GM12865 (cell line): ENCODE data around the gene PLCB1.

ENCODE experiments used
- DNase-seq: peaks from one replicate; pipeline ENCODE4 v3.0.0; 2010; ENCODE audit warnings: low read depth
- H3K4me3 ChIP-seq: 2 replicates; pipeline ENCODE4 v1.5.1; 2011; ENCODE audit warnings: mild to moderate bottlenecking, low read depth, low read length, control low read depth
- CTCF ChIP-seq: IDR thresholded peaks from 2 replicates; pipeline ENCODE4 v1.5.1; 2011; ENCODE audit warnings: low read length, control low read depth, low read depth, inconsistent platforms; ENCODE audit not compliant: insufficient read depth; ENCODE audit errors: missing control alignments

Gene PLCB1

GRCh38 chr20:8647961-8648441 is 515.9 kb downstream of the PLCB1 start:
- no peak for TF ChIP-seq CTCF
- no peak overlapping the region for H3K4me3 ChIP-seq
- DNase-seq: no peak

GRCh38 chr20:8648466-8648865 is 516.4 kb downstream of the PLCB1 start:
- H3K4me3 ChIP-seq: no peak overlapping the region
- no peak for DNase-seq
- TF ChIP-seq CTCF: no peak

GRCh38 chr20:8652396-8652795 is 520.3 kb downstream of the PLCB1 start:
- DNase-seq: no peak
- no peak overlapping the region for H3K4me3 ChIP-seq
- TF ChIP-seq CTCF: no peak

- no peak for TF ChIP-seq CTCF
- H3K4me3 ChIP-seq: no peak overlapping the region
- no peak for DNase-seq
Measured at GRCh38 chr20:8654486-8654885, 522.4 kb downstream of the PLCB1 start.

- DNase-seq: no peak
- no peak for TF ChIP-seq CTCF
- H3K4me3 ChIP-seq: no peak overlapping the region
Measured at GRCh38 chr20:8656335-8656734, 524.3 kb downstream of the PLCB1 start.

- no peak for DNase-seq
- no peak overlapping the region for H3K4me3 ChIP-seq
- no peak for TF ChIP-seq CTCF
Measured at GRCh38 chr20:8657664-8658063, 525.6 kb downstream of the PLCB1 start.

- DNase-seq: no peak
- TF ChIP-seq CTCF: no peak
- no peak overlapping the region for H3K4me3 ChIP-seq
Measured at GRCh38 chr20:8658103-8658502, 526.0 kb downstream of the PLCB1 start.
